Measurements from ENCODE around the gene VKORC1L1. TPM values are rescaled to one million over a fixed set of nuclear protein-coding genes. Genes with fewer than 3 reads are reported as not detected.
A peak's percentile ranks its signal among the peaks of the same experiment; 100 is the strongest.
"Not testable (repeated sequence)": the region's sequence is repeated elsewhere in the genome, so short reads cannot be mapped to it uniquely, and the experiment has no call there.

The VKORC1L1 gene
- total RNA-seq, 1 donor from 2014 or later, result 26.9 TPM

DNA sequence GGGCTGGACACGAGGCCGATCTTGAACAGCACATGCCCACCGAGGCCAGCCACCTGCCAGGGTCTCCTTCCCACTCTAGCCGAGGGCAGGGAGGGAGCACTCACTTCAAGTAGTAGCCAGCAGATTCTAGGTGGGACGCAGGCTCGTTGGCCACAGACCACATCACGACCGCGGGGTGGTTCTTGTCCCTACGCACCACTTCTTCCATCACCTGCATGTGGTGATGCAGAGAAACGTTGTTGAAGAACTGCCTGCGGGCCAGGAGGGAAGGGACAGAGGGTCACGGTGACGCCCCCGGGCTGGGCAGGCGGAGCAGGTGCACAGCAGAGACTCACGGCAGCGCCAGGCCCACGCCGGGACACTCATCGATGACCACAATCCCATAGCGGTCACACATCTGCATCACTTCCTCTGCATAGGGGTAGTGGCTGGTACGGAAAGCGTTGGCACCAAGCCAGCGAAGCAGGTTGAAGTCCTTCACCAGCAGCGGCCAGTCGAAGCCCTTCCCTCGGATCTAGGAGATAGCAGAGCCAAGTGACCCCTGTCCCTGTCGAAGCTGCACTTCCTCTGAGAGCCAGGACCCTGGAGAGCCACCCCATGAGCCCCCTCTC lies 101.4 kb downstream of the VKORC1L1 start:
- DNase-seq (ENCODE audit: low spot score in 2 of 2) (no peak), FAIRE-seq (no peak)

DNA sequence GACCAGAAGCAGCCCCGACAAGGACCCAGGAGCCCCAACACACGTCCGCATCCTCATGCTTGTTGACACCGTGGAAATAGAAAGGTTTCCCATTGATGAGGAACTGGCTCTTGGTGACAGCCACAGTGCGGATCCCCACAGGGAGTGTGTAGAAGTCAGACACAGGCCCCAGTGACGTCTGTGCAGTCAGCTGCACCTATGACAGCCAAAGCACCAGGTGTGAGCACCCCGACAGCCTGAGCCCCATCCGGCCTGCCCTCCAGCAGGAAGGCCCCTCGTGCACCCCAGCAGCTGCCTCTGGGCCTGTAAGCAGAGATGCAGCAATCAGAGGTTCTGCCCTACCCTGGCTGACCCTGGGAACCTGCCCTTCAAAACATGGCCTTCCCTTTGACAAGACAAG lies 102.0 kb downstream of the VKORC1L1 start:
- DNase-seq (ENCODE audit: low spot score in 2 of 2) (no peak), FAIRE-seq (no peak)

DNA sequence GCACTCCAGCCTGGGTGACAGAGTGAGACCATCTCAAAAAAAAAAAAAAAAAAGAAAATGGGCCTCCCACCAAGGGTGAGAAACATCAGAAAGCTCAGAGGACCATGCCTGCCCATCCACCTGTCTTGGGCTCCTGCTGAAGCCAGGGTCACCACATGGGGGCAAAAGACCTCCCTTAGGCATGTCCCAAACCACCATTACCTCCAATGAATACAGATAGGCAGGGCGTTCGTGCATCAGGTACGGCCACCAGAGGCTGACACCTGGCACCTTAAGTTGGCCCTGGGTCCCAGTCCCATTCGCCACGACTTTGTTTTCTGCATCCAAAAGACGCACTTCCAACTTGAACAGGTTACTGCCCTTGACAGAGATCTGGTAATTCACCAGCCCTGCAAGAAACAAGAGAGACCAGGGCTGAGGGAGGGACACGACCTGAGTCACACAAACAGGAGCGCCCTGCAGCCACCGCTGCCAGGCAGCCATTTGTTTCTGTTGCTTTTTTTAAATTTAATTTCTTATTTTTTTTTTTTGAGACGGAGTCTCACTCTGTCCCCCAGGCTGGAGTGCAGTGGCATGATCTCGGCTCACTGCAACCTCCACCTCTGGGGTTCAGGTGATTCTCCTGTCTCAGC lies 103.1 kb downstream of the VKORC1L1 start:
- FAIRE-seq (no peak), DNase-seq (ENCODE audit: low spot score in 2 of 2) (no peak)

DNA sequence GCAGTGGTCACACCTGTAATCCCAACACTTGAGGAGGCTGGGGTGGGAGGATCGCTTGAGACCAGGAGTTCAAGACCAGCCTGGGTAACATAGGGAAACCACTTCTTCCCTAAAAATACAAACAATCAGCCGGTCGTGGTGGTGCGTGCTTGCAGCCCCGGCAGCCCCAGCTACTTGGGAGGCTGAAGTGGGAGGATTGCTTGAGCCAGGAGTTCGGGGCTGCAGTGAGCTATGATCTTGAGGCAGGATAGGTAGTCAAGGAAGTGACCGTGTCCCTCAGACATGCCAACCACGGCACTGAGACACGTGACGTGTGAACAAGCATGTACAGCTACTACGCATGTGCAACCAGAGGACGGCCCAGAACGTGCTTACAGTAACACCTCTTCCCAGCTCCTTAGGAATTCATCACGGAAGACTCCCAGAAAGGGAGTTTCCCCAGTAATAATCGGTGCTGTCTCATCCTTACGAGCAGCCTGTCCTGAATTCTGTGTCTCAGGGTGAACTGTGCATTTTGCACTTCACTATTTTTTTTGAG lies 103.9 kb downstream of the VKORC1L1 start:
- DNase-seq (ENCODE audit: low spot score in 2 of 2) (no peak), FAIRE-seq (no peak)

DNA sequence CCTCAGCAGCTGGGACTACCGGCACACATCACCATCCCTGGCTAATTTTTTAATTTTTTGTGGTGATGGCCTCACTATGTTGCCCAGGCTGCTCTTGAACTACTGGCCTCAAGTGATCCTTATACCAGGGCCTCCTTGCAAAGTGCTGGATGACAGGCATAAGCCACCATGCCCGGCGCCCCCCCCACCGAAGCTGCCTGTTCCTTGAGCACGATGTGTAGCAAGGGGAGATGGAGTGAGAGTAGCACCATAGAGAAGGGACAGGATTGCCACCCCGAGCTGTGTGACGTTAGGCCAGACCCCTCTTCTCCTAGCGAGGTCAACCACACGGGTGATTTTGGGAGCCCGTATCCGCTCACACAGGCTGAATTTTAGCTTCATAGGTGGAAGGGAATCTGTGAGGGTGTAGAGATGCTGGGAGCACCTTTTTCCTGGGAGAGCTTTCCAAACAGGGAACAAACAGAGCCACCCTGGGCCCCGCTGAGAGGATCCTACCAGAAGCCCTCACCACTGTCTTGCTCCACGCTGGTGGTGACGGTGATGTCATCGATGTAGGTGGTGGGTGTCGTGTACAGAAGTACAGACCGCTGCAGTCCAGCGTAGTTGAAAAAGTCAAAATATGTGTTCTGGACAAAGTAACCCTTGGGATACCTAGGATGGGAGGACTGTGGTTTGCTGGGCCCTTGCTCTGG lies 106.2 kb downstream of the VKORC1L1 start:
- no peak for FAIRE-seq
- DNase-seq (ENCODE audit: low spot score in 2 of 2), result no peak

DNA sequence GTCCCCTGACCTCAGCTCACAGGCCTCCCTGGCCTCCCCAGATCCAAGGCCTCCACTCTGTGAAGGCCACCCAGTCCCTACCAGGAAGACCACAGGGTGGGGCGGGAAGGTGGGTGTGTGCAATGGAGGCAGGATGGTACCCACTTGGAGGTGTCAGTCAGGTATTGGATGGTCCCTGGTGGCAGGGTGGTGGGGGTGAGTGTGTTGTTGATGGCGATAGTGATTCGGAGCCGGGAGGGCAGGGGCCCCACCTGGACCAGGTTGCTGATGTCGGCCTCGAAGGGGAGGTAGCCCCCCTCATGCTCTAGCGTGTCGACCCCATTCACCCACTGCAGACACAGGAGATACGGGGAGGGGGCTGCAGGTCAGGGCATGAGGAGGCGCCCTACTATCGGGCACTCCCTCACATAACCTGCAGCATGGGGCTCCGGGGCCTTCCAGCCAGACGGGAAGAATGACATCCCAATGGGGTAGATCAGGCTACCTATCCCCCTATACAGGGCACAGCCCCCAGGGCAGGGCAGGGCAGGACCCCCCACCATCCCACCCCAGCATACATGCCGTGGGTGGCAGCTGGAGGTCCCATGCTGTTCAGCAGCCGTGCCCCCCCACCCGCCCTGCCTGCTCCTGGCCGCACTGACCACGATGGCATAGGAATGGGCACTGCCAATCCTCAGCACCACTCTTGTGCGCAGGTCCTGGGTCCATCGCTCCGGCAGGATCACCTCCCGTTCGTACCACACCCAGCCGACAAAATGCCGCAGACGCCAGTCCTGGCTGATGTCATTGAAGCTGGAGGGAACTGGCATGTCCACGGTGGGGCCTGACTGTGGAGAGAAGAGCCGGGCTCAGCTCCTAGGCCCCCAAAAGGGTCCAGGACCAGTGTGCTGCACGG lies 107.0 kb downstream of the VKORC1L1 start:
- DNase-seq (ENCODE audit: low spot score in 2 of 2) (no peak), FAIRE-seq (no peak)

DNA sequence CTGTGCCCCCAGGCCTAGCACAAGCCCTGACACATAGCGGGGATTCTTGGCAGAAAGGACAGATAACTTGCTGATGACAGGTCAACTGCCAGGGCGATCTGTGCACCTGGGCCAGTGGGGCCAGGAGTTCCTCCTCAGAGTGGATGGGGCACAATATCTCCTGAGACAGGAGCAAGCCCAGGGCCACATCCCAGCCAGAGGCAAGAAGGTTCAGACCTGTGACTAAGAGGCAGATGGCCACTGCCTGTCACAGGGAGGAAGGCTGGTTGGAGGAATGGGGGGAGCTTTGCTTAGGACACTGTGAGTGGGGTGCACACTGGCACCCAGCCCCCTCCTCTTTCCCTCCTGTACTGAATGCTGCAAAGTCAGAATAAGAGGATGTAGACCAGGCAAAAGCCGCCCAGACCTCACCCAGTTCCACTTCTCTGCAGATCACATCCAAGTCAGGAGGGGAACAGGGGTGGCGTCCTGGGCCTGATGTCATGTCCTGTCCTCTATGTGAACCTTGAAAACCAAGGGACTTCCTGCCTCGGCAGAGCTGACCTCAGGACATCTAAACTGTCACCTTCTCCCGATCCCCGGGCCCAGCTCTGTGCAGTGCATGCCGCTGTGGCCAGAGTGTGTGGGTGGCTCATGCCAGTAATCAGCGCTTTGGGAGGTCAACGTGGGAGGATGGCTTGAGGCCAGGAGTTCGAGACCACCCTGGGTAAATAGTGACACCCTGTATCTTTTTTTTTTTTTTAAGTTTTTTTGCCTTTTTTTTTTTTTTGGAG lies 107.8 kb downstream of the VKORC1L1 start:
- FAIRE-seq, result no peak

DNA sequence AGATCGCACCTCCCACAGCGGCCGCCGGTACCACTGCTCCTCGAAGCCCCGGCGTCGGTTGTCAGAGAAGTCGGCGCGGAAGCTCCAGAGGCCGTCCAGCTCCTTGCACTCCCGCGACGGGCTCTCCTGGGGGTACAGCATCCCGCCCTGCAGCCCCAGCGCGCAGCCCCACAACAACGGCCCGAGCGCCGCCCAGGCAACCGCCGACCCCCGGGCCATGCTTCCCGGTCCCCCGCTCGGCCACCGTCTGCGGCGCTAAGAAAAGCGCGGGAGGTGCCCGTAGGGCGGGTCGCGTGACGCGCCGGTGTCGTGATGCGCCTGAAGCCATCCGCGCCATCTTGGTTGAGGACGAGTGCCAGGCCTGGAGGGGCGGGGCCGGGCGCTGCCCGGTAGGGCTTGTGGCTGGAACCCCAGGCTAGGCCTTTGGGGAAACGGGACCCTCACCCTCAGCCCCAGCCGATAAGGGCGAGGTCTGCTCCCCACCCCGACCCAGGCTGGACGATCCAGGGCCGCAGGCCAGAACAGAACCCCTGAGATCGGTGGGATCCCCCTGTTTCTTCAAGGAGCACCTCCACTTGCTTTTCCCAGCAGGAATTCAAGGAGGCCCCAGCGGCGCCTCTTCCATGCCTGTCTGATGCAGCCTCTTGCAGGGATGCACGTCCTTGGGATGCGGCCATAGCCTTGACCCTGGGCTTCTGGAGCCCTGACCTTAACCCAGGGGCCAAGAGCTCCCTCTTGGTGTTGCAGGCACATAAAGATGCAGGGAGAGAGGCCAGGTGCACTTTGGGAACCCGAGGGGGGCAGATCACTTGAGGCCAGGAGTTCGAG lies 109.3 kb downstream of the VKORC1L1 start, which contains the start of gene GUSB:
GUSB (minus strand) TSS at position 249 of the 828 bp plus-strand sequence; CDS start at position 219, 30 bp downstream.
- DNase-seq (ENCODE audit: low spot score in 2 of 2), result peak; percentile 97
- FAIRE-seq, result no peak

More for the DNA sequence above, 107.8 kb downstream of the VKORC1L1 start:
- DNase-seq (ENCODE audit: low spot score in 2 of 2), result peak in 1 of 2 donors; percentile 38

DNA sequence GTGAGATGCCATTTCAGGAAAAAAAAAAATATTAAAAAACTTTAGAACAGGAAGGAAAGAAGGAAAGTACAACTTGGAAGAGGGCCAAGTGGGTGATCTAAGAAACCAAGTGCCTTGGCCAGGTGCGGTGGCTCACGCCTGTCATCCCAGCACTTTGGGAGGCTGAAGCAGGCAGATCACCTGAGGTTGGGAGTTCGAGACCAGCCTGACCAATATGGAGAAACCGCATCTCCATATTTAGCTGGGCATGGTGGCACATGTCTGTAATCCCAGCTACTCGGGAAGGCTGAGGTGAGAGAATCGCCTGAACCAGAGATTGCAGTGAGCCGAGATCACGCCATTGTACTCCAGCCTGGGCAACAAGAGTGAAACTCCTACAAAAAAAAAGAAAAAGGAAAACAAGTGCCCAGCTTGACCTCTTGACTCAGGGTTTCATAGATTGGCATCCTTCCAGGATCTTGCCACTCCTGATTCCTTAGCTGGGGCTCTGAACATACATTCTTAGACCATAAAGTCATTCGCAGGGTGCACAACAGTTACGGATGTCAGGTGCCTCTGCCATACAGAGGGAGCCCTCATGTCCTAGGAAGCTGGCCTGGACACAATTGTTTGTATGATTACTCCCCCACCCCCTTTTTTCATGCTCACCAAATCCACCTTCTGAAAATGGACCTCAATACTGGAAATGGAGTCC lies 111.2 kb downstream of the VKORC1L1 start:
- no peak for DNase-seq (ENCODE audit: low spot score in 2 of 2)
- FAIRE-seq, result no peak

DNA sequence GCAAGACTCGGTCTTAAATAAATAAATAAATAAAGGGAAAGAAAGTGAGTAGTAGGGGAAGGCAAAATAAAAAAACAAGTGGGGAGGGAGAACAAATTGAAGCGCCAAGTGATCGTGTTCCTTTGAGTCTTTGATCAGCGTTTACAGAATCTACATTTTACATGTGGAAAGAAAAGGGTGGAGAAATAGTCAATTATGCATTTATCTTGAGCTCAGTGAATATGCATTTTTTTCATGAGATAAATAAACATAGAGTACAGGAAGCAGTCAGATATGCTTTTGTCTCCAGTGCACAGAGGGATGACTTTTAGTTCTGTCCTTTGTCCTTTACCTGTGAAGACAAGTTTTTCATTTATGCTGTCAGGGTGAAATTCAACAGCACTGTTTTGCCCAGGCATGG lies 115.2 kb downstream of the VKORC1L1 start:
- DNase-seq (ENCODE audit: low spot score in 2 of 2), result no peak
- no peak for FAIRE-seq

DNA sequence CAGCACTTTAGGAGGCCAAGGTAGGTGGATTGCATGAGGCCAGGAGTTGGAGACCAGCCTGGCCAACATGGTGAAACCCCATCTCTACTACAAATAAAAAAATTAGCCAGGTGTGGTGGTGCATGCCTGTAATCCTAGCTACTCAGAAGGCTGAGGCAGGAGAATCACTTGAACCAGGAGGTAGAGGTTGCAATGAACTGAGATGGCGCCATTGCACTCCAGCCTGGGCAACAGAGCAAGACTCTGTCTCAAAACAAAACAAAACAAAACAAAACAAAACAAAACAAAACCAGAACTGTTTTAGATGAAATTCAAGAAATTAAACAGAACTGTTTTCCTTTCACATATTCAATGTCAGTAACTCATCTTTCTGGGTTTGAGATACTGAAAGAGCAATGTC lies 115.6 kb downstream of the VKORC1L1 start:
- not testable (repeated sequence) for DNase-seq (ENCODE audit: low spot score in 2 of 2); FAIRE-seq

DNA sequence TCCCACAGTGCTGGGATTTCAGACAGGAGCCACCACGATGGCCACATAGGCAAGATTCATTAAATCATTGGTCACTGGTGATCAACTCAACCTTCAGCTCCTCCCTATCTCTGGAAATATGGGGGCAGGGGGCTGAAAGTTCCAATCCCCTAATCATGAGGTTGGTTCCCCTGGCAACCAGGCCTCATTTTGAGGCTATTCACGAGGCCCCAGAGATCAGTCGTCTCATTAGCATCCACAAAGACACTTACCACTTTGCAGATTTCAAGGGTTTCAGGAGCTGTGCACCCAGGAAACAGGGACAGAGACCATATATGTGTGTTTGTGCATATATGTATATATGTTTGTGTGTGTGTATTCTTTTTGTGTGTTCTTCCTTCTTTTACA lies 116.8 kb downstream of the VKORC1L1 start:
- FAIRE-seq (no peak), DNase-seq (ENCODE audit: low spot score in 2 of 2) (no peak)

DNA sequence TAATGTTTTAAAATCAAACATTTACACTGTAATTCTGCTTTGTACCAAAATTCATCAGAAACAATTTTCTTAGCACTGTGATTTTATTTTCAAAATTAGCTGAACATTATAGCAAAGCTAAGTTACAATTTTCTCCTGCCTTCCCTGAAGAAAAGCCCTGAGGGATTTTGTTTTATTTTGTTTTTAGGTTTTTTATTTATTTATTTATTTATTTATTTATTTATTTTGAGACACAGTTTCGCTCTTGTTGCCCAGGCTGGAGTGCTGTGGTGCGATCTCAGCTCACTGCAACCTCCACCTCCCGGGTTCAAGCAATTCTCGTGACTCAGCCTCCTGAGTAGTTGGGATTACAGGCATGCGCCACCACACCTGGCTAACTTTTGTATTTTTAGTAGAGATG lies 119.0 kb downstream of the VKORC1L1 start:
- DNase-seq (ENCODE audit: low spot score in 2 of 2); FAIRE-seq: not testable (repeated sequence)

DNA sequence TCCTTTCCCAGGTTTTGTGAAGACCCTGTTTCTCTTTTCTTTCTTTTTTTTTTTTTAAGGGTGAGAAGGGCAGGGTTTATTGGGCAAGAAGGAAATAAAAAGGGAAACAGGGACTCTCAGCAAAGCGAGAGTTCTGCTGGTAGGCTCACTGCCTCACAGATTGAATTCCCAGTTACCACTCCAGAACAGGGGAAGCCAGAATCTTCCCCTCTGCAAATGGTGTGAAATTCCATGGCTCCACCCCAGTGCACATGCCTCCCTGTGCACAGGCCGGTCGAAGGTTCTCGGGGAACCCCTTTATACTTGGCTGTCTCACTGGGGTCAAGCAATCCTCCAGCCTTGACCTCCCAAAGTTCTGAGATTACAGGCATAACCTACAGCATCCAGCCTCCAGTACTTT lies 119.7 kb downstream of the VKORC1L1 start:
- FAIRE-seq, result no peak
- no peak for DNase-seq (ENCODE audit: low spot score in 2 of 2)

DNA sequence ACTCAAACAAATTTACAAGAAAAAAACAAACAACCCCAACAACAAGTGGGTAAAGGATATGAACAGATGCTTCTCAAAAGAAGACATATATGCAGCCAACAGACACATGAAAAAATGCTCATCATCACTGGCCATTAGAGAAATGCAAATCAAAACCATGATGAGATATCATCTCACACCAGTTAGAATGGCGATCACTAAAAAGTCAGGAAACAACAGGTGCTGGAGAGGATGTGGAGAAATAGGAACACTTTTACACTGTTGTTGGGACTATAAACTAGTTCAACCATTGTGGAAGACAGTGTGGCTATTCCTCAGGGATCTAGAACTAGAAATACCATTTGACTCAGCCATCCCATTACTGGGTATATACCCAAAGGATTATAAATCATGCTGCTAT lies 122.1 kb downstream of the VKORC1L1 start:
- not testable (repeated sequence) for DNase-seq (ENCODE audit: low spot score in 2 of 2); FAIRE-seq

DNA sequence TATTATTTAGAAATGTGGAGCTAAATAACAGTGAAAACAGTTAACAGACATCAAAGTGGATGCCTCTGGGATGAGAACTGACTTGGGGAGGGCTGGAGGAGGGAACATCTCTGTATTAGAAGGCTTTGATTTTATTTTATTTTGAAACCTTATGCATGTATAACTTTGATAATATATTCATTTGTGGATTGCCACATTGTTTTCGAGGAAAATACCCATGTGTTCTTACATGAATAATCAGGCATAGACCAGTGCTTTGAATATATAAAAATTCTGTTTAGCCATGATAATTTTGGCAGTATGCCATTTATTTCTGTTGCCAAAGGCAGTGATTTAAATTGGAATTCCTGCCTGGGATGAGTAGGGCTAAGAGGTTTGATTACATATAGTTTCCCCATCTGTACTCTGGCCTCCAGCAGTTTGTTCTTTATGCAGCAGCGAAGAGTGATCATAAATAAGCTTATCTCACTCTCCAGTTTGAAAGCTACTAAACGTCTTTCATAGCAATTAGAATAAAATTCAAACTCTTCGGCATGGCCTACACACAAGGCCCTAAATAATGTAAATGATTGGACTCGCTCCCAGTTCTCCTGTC lies 128.0 kb downstream of the VKORC1L1 start:
- FAIRE-seq; DNase-seq (ENCODE audit: low spot score in 2 of 2): not testable (repeated sequence)

DNA sequence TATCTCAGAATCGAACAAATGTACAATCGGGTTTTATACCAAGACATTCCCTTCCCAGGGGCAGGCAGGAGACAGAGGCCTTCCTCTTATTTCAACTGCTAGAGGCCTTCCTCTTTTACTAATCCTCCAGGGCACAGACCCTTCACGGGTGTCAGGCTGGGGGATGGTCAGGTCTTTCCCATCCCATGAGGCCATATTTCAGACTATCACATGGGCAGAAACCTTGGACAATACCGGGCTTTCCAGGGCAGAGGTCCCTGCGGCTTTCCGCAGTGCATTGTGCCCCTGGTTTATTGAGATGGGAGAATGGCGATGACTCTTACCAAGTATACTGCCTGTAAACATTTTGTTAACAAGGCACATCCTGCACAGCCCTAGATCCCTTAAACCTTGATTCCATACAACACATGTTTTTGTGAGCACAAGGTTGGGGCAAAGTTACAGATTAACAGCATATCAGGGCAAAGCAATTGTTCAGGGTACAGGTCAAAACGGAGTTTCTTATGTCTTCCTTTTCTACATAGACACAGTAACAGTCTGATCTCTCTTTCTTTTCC lies 132.3 kb downstream of the VKORC1L1 start:
- FAIRE-seq; DNase-seq (ENCODE audit: low spot score in 2 of 2): not testable (repeated sequence)

All from frontal cortex (tissue), 4 donors.